Naive thymus-derived CD8-positive, alpha-beta T cell (primary cell): ENCODE data around the gene BCAP29. TPM values are rescaled to one million over a fixed set of nuclear protein-coding genes. Genes with fewer than 3 reads are reported as not detected.
"Not testable (repeated sequence)": the region's sequence is repeated elsewhere in the genome, so short reads cannot be mapped to it uniquely, and the experiment has no call there.

Experiments
- ATAC-seq, 2 donors: fragments of 150-1000 bp; cut with Tn5 transposase in 1 of 2; sonication (Bioruptor Pico), chemical (Tn5 transposase) in 1 of 2; 1 replicate in 1 of 2; 2 replicates in 1 of 2; pipeline ENCODE4 v1.10.0; 2021; ENCODE audit warnings: mild to moderate bottlenecking in 2 of 2, moderate library complexity in 2 of 2
- POLR2A ChIA-PET: fragments of 350-600 bp; sonication (Branson Sonifier 250); formaldehyde crosslinking; loops from one replicate; lab custom pipeline; 2021; ENCODE audit warnings: antibody characterized with exemption; lab: Charles Lee
- DNase-seq, 10 donors: peaks; one replicate each; pipeline versions ENCODE4 v3.0.0 to v3.0.0-alpha.2; 2020 to 2022
- H3K27ac Mint-ChIP-seq, 10 donors: one replicate each; pipeline ENCODE4 v1.8.0; 2020 to 2022; ENCODE audit warnings: mild to moderate bottlenecking in 10 of 10, mixed read lengths in 10 of 10, moderate library complexity in 4 of 10, inconsistent platforms in 1 of 10
- H3K27me3 Mint-ChIP-seq, 5 donors: one replicate each; pipeline ENCODE4 v1.8.0; 2021 to 2022; ENCODE audit warnings: mixed read lengths in 5 of 5
- H3K36me3 Mint-ChIP-seq, 3 donors: one replicate each; pipeline ENCODE4 v1.8.0; 2020 to 2022; ENCODE audit warnings: mixed read lengths in 3 of 3, mild to moderate bottlenecking in 2 of 3, inconsistent platforms in 1 of 3
- H3K4me1 Mint-ChIP-seq, 4 donors: one replicate each; pipeline ENCODE4 v1.8.0; 2021 to 2022; ENCODE audit warnings: mixed read lengths in 4 of 4
- H3K4me3 Mint-ChIP-seq, 10 donors: one replicate each; pipeline ENCODE4 v1.8.0; 2020 to 2022; ENCODE audit warnings: mild to moderate bottlenecking in 10 of 10, mixed read lengths in 10 of 10, moderate library complexity in 6 of 10, inconsistent platforms in 1 of 10
- H3K9me3 Mint-ChIP-seq, 9 donors: one replicate each; pipeline ENCODE4 v1.8.0; 2020 to 2022; ENCODE audit warnings: mixed read lengths in 9 of 9, mild to moderate bottlenecking in 3 of 9, inconsistent platforms in 1 of 9, moderate library complexity in 1 of 9
- polyA plus RNA-seq, 3 donors: library from polyadenylated mRNA; unstranded; fragments of 300-500 nt; fragmentation: Illumina TruSeq; gene quantifications; one replicate each; pipeline ENCODE4 v1.2.3, GENCODE V29; 2021
- total RNA-seq, 8 experiments: library from RNA in 2 of 8; stranded (reverse) in 2 of 8; gene quantifications; one replicate each; pipeline ENCODE4 v1.2.3 and lab custom pipeline; 2021 to 2026

The BCAP29 gene, protein sequence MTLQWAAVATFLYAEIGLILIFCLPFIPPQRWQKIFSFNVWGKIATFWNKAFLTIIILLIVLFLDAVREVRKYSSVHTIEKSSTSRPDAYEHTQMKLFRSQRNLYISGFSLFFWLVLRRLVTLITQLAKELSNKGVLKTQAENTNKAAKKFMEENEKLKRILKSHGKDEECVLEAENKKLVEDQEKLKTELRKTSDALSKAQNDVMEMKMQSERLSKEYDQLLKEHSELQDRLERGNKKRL
- total RNA-seq, result 10 to 100 TPM; 15.6 to 17.6 TPM
- polyA plus RNA-seq, result 10 to 100 TPM; 26.1 to 49.3 (median 28.1) TPM
- total RNA-seq (lab: John Stamatoyannopoulos, UW), result 0.32 to 3.0 (median 0.47) reads per million in 6 experiments

DNA sequence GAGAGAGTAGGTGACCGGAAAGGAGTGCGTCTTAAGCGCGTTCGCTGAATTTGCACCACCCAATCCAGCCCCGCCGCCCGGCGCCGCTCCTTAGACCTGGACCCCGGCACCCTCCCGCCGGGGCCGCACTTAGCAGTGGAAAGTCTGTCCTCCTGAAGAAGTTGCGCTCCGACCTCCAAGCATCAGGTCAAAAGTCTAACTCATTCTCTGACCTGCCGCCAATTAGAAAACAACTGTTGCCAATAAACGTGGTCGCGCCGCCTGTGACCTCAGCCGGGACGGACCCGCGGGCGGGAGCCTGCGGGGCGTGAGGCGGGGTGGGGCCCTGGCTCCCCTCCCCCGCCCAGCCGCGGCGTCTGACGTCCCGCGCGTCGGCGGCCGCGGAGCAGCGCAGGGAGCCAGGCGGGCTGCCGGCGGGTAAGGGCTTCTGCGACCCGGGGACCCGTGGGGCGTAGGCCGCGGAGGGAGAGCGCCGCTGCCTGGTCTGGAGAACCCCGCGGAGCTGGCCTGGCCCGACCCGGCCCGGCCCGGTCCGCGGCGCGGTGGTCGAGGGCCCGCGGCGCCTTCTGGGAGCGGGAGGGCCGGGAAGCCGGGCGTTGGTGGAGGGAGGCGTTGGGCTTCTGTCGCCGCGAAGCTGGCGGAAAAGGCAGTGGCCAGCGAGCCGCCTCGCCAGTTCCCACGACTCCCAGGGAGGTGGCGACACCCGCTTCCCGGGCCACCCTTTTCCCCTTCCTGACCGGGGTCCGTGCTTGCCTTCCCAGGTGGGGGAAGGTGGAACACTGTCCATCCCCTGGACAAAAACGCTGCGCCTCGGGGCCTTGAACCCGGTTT lies at the start of gene BCAP29:
Gene BCAP29 (plus strand): TSS at position 362 of the 831 bp plus-strand sequence. CDS start 527 bp downstream, outside the sequence.
- DNase-seq (peak; percentile 41 to 73 (median 68)), ATAC-seq (peak; percentile 94 to 96)
- H3K27me3 Mint-ChIP-seq, result no peaks in the 10 kb centered on the region
- H3K36me3 Mint-ChIP-seq, result peaks cover 0 to 15% (median 6%) of the 10 kb centered on the region in 3 donors
- peak within 1 kb of the TSS; percentile 76 to 94 (median 90) for H3K4me3 Mint-ChIP-seq
- H3K9me3 Mint-ChIP-seq, result no peaks in the 10 kb centered on the region
- H3K4me1 Mint-ChIP-seq, result peaks cover 3 to 31% (median 18%) of the 10 kb centered on the region in 4 donors
- POLR2A ChIA-PET, result interaction anchor here (0.7 to 1.5 kb wide), 4 partner anchors 9 to 163 kb away, joined by 3 to 8 read pairs (median 4); partner anchors contain the start of genes CBLL1, COG5 and DUS4L
- peak within 1 kb of the TSS; percentile 76 to 96 (median 90) for H3K27ac Mint-ChIP-seq

DNA sequence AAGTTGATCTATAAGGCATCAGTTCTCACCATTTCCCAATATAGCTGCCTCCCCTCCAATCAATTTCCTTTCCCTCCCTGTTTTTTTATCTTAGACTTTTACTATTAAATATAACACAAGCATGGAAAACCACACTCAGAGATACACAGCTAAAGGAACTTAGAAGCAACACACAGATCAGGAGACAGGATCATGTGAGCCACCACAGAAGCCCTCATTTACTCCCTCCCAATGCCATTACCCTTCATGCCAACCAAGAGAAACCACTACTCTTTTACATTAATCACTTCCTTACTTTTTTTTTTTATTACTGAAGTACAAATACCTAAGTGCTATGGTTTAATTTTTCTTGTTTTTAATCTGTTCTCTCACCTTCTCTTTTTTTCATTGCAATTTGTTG lies 49.3 kb upstream of the BCAP29 start:
- Mint-ChIP-seq H3K36me3 (peaks cover 25 to 70% (median 34%) of the 10 kb centered on the region in 3 donors), H3K4me3 (no peak overlapping the region), H3K9me3 (peaks cover 0 to 13% (median 3%) of the 10 kb centered on the region in 9 donors), H3K27me3 (no peaks in the 10 kb centered on the region), H3K27ac (peak overlapping the region in 2 of 10 donors; percentile 0 to 60), H3K4me1 (peaks cover 25 to 64% (median 40%) of the 10 kb centered on the region in 4 donors)
- POLR2A ChIA-PET, result no interaction called here
- DNase-seq (no peak), ATAC-seq (no peak)

DNA sequence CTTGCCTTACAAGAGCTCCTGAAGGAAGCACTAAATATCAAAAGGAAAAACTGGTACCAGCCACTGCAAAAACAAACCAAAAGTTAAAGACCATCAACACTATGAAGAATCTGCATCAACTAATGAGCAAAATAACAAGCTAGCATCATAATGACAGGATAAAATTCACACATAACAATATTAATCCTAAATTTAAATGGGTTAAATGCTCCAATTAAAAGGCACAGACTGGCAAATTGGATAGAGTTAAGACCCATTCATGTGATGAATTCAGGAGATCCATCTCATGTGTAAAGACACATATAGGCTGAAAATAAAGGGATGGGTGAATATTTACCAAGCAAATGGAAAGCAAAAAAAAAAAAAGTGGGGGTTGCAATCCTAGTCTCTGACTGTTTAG lies 45.9 kb upstream of the BCAP29 start:
- Mint-ChIP-seq H3K36me3 (peaks cover 31 to 73% (median 56%) of the 10 kb centered on the region in 3 donors), H3K9me3 (peaks cover 0 to 23% (median 3%) of the 10 kb centered on the region in 9 donors), H3K27ac (peak overlapping the region in 2 of 10 donors; percentile 7 to 40), H3K27me3 (no peaks in the 10 kb centered on the region), H3K4me1 (peaks cover 19 to 53% (median 41%) of the 10 kb centered on the region in 4 donors), H3K4me3 (no peak overlapping the region)
- ATAC-seq, result no peak
- POLR2A ChIA-PET, result no interaction called here
- no peak for DNase-seq

DNA sequence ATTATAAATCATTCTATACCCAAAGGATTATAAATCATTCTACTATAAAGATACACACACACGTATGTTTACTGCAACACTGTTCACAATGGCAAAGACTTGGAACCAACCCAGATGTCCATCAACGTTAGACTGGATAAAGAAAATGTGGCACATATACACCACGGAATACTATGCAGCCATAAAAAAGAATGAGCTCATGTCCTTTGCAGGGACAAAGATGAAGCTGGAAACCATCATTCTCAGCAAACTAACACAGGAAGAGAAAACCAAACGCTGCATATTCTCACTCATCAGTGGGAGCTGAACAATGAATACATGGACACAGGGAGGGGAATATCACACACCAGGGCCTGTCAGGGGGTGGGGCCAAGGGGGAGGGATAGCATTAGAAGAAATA lies 42.8 kb upstream of the BCAP29 start:
- peaks cover 28 to 81% (median 55%) of the 10 kb centered on the region in 3 donors for H3K36me3 Mint-ChIP-seq
- POLR2A ChIA-PET, H3K27me3 Mint-ChIP-seq, H3K4me3 Mint-ChIP-seq, DNase-seq, H3K27ac Mint-ChIP-seq, ATAC-seq: not testable (repeated sequence)
- H3K4me1 Mint-ChIP-seq, result peaks cover 19 to 49% (median 43%) of the 10 kb centered on the region in 4 donors
- H3K9me3 Mint-ChIP-seq, result peaks cover 0 to 23% (median 3%) of the 10 kb centered on the region in 9 donors

DNA sequence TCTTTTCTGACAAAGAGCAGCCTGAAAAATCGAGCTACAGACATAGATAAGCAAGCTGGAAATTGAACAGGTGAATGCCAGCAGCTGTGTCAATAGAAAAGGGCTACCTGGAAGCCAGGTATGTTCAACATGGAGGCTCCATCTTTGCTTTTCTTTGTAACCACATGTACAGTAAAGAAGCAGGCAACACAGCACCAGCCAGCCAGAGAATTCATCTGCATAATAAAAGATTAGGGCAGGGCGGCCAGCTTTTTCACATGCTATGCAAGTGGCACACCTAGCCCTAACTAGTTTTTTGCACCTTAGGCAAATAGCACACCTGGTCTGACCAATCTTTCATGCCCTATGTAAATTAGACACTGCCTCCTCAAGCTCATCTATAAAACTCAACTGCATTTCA lies 42.0 kb upstream of the BCAP29 start:
- H3K4me1 Mint-ChIP-seq, result peaks cover 16 to 49% (median 42%) of the 10 kb centered on the region in 4 donors
- POLR2A ChIA-PET, result no interaction called here
- no peaks in the 10 kb centered on the region for H3K27me3 Mint-ChIP-seq
- ATAC-seq (no peak), DNase-seq (no peak)
- H3K36me3 Mint-ChIP-seq, result peaks cover 31 to 84% (median 57%) of the 10 kb centered on the region in 3 donors
- H3K9me3 Mint-ChIP-seq, result peaks cover 0 to 23% (median 3%) of the 10 kb centered on the region in 9 donors
- H3K4me3 Mint-ChIP-seq, result no peak overlapping the region
- H3K27ac Mint-ChIP-seq, result no peak overlapping the region

DNA sequence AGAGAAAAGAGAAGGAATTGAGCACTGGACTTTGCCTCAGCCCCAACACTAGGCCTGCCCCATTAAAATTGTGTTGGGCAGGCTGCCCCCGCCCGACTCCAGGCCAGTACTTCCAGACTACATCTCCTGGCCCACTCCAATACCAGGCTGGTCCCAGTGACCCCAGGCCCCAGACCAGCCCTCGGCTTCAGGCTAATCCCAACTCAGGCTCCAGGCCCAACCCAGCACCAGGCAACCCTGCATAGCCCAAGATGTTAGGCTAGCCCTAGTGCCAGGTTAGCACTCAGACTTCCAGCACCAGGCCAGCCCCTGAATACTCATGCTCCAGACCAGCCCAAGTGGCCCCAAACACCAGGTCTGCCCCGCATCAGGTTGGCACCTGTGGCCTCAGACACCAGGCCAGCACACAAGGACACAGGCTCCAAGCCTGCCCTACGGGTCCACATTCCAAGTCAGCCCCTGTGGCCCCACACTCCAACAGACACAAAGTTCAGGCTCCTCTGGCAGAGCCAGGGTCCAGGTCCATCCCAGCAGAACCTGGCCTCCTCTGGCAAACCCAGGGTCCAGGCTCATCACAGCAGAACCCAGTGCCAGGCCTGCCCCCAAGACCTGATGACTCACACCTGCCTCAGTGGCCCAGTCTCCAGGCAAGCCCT lies 36.6 kb upstream of the BCAP29 start:
- Mint-ChIP-seq H3K4me1 (peaks cover 3 to 24% (median 15%) of the 10 kb centered on the region in 4 donors), H3K4me3 (peak overlapping the region in 2 of 10 donors; percentile 12 to 31), H3K27ac (peak overlapping the region in 2 of 10 donors; percentile 8 to 62), H3K27me3 (no peaks in the 10 kb centered on the region), H3K36me3 (peaks cover 50 to 84% (median 53%) of the 10 kb centered on the region in 3 donors), H3K9me3 (peaks cover 9 to 32% (median 26%) of the 10 kb centered on the region in 9 donors)
- POLR2A ChIA-PET, result no interaction called here
- DNase-seq (no peak), ATAC-seq (no peak)

DNA sequence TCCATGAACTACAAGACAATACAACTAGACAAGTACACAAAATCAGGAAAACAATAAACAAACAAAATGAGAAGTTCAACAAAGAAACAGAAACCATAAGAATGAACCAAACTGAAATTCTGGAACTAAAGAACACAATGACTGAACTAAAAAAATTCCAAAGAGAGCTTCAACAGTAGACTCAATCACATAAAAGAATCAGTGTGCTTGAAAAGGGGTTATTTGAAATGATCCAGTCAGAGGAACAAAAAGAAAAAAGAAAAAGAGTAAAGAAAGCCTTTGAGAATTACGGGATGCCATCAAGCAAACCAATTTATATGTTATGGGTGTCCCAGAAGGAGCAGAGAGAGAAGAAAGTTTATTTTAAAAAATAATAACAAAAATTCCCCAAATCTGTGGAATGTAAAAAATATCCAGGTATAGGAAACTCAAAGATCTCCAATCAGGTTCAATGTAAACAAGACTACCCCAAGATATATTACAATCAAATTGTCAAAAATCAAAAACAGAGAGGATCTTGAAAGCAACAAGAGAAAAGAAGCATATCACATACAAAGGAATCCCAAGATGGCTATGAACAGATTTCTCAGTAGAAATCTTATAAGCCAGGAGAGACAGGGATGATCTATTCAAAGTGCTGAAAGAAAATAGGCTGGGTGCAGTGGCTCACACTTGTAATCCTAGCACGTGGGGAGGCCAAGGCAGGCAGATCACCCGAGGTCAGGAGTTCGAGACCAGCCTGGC lies 35.0 kb upstream of the BCAP29 start:
- no peaks in the 10 kb centered on the region for H3K27me3 Mint-ChIP-seq
- H3K4me3 Mint-ChIP-seq, result no peak overlapping the region
- ATAC-seq (no peak), DNase-seq (no peak)
- H3K4me1 Mint-ChIP-seq, result peaks cover 6 to 24% (median 13%) of the 10 kb centered on the region in 4 donors
- peaks cover 9 to 32% (median 26%) of the 10 kb centered on the region in 9 donors for H3K9me3 Mint-ChIP-seq
- peaks cover 48 to 83% (median 54%) of the 10 kb centered on the region in 3 donors for H3K36me3 Mint-ChIP-seq
- H3K27ac Mint-ChIP-seq, result peak overlapping the region in 1 of 10 donors; percentile 72
- POLR2A ChIA-PET, result no interaction called here

DNA sequence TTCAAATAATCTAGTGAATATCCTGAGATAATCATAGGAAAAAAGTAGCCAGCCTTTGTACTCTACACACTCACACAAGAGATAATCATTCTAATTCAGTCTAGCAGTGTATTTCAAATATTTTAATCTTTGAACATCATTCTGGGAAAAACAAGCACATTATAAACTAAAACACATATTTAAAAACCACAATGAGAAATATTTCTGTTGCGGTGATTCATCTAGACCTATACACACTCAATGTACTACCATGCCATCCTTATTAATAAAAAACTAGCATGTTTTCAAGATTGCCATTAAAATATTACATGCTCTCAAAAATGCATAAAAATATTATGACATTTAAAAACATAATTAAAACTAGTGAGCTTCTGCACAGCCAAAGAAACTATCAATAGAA lies 28.1 kb upstream of the BCAP29 start:
- Mint-ChIP-seq H3K4me3 (no peak overlapping the region), H3K27ac (peak overlapping the region in 1 of 10 donors; percentile 39), H3K9me3 (peaks cover 0 to 6% (median 3%) of the 10 kb centered on the region in 9 donors), H3K27me3 (no peaks in the 10 kb centered on the region), H3K4me1 (peaks cover 18 to 55% (median 37%) of the 10 kb centered on the region in 4 donors), H3K36me3 (peaks cover 25 to 80% (median 53%) of the 10 kb centered on the region in 3 donors)
- DNase-seq (no peak), ATAC-seq (no peak)
- POLR2A ChIA-PET, result no interaction called here

DNA sequence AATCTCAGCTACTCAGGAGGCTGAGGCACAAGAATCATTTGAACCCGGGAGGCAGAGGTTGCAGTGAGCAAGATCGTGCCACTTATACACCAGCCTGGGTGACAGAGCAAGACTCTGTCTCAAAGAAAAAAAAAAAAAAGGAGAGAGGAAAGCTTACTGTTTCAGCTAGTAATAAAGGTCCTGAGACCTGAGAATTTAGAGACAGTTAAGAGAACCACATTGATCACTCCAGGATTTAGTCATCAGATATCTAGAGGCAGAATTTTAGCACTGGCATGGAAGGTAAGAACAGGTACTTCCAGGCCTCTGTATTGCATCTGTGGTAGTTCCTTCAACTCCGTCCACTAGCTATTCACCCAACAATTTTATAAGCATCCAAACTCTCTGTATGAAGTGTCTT lies 24.2 kb upstream of the BCAP29 start:
- Mint-ChIP-seq H3K27ac (peak overlapping the region in 2 of 10 donors; percentile 15 to 34), H3K36me3 (peaks cover 5 to 63% (median 31%) of the 10 kb centered on the region in 3 donors), H3K4me1 (peaks cover 23 to 62% (median 45%) of the 10 kb centered on the region in 4 donors), H3K4me3 (peak overlapping the region in 1 of 10 donors; percentile 5), H3K9me3 (no peaks in the 10 kb centered on the region), H3K27me3 (no peaks in the 10 kb centered on the region)
- POLR2A ChIA-PET, result no interaction called here
- ATAC-seq (no peak), DNase-seq (no peak)

DNA sequence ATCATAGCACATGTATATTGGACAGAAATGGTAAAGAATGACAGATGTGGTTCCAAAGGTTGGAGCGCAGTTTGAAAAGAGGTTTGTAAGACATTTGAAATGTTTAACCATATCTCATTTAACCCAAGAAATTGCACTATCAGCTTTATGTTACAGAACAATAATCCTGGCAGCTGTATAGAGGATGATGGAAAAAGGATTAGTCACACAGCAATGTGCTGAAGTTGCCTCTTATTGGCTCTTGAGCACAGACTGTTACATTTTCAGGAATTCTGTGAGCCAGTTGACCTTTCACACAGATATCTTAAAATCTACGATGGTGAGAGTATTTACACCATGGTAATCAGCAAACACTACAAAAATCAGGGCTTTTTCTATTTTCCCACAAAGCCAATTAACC lies 20.2 kb upstream of the BCAP29 start:
- Mint-ChIP-seq H3K27me3 (no peaks in the 10 kb centered on the region), H3K27ac (peak overlapping the region in 6 of 10 donors; percentile 18 to 97 (median 40)), H3K36me3 (peaks cover 5 to 34% (median 15%) of the 10 kb centered on the region in 3 donors), H3K9me3 (no peaks in the 10 kb centered on the region), H3K4me3 (peak overlapping the region in 5 of 10 donors; percentile 8 to 90 (median 31)), H3K4me1 (peaks cover 38 to 67% (median 57%) of the 10 kb centered on the region in 4 donors)
- DNase-seq (no peak), ATAC-seq (no peak)
- POLR2A ChIA-PET, result no interaction called here

DNA sequence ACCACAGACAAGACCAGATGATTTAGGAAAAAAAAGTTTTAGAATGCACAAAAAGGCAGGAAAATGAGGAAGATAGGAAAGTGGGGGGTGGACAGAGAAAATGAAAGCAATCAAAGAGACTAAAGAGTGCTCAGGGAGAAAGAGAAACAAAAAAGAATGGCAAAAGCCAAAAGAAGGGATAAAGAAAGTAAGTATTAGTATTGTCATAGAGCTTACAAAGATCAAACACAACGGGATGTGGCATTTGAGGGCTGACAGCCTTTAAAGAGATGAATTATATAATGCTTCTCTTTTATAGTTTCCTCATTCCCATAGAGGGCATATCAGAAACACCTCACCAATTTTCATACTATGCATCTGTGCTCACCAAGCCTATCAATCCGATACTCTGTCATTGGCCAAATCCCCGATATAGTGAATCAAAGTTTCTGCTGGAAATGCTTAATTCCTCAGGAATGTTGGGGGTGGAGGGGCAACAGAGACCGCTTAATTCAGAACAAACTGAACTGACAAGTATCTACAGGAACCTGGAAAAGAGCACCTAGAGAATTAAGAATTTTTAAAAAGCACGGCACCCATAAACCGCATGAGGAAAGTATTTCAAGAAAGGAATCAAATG lies 19.0 kb upstream of the BCAP29 start:
- POLR2A ChIA-PET, result interaction anchor here (0.5 to 1.7 kb wide), 2 partner anchors 183 to 231 kb away, joined by 5 to 12 read pairs; partner anchors contain the start of gene CBLL1
- Mint-ChIP-seq H3K4me1 (peaks cover 40 to 65% (median 61%) of the 10 kb centered on the region in 4 donors), H3K4me3 (peak overlapping the region; percentile 21 to 92 (median 84)), H3K36me3 (peaks cover 0 to 23% (median 5%) of the 10 kb centered on the region in 3 donors), H3K9me3 (no peaks in the 10 kb centered on the region), H3K27ac (peak overlapping the region; percentile 23 to 97 (median 82)), H3K27me3 (no peaks in the 10 kb centered on the region)
- DNase-seq (peak in 7 of 10 donors; percentile 22 to 67 (median 56)), ATAC-seq (peak; percentile 48 to 68)
